BE2C (cell line): ENCODE results near the gene VAPB.

ENCODE experiments used
- DNase-seq: peaks from one replicate; pipeline ENCODE4 v3.0.0-alpha.2; 2020
- H3K27me3 ChIP-seq: fragments of 250-450 bp; sonication (Bioruptor Pico); 2 replicates; pipeline ENCODE4 v1.5.1; 2020; ENCODE audit warnings: mild to moderate bottlenecking
- H3K36me3 ChIP-seq: fragments of 250-450 bp; sonication (Bioruptor Pico); 2 replicates; pipeline ENCODE4 v1.5.1; 2020; ENCODE audit warnings: mild to moderate bottlenecking
- H3K4me1 ChIP-seq: fragments of 250-450 bp; sonication (Bioruptor Pico); 2 replicates; pipeline ENCODE4 v1.5.1; 2020
- H3K4me3 ChIP-seq: 2 replicates; pipeline ENCODE4 v1.5.1; 2011; ENCODE audit warnings: low read depth, low read length
- H3K9me3 ChIP-seq: fragments of 250-450 bp; sonication (Bioruptor Pico); 2 replicates; pipeline ENCODE4 v1.5.1; 2020
- TF ChIP-seq, protein P1 (sequence below): IDR thresholded peaks from 2 replicates; pipeline ENCODE4 v1.5.1; 2012; ENCODE audit warnings: mild to moderate bottlenecking, low read depth, low read length

VAPB gene

DNA sequence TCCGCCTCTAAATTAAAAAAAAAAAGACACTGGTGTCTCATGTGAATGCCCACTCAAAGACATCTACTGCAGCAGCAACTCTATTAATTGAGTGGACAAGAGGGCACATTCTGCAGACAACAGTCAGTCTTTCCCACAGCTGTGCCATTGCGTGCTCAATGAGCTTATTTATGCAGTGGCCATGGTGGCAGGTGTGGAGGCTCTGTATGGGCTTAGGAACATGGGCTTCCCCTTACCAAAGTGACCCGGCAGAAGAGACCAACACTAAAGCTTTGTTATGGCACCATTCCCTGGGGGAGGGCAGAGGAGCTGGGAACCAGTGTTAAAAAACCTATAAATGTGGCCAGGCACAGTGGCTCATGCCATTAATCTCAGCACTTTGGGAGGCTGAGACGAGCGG is 4.2 kb upstream of the VAPB start:
- H3K36me3 ChIP-seq = peaks cover 4% of the 10 kb centered on the region
- TF ChIP-seq, protein P1, sequence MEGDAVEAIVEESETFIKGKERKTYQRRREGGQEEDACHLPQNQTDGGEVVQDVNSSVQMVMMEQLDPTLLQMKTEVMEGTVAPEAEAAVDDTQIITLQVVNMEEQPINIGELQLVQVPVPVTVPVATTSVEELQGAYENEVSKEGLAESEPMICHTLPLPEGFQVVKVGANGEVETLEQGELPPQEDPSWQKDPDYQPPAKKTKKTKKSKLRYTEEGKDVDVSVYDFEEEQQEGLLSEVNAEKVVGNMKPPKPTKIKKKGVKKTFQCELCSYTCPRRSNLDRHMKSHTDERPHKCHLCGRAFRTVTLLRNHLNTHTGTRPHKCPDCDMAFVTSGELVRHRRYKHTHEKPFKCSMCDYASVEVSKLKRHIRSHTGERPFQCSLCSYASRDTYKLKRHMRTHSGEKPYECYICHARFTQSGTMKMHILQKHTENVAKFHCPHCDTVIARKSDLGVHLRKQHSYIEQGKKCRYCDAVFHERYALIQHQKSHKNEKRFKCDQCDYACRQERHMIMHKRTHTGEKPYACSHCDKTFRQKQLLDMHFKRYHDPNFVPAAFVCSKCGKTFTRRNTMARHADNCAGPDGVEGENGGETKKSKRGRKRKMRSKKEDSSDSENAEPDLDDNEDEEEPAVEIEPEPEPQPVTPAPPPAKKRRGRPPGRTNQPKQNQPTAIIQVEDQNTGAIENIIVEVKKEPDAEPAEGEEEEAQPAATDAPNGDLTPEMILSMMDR = no peak

DNA sequence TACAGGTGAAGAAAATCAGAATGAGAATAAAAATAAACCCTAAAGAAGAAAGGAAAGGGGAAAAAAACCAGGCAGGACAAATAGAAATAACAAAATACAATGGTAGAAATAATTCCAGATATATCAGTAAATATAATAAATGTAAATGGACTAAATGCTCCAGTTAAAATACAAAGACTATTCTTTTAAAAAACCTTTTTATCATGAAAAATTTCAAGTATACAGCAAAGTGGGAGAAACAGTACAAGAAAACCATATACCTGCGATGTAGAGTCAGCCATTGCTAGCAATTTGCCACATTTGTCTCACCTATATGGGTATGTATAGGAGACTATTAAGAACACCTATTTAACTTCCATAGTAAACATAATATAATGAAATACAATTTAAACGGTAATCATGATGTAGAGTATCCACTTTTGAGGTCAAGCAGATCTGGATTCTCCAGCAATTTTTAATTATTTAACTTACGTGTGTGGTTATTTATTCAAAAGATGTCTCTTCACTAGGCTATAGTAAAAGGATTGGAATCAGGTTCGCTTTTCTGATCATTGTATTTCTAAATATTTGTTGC is 914 bp upstream of the VAPB start:
- Histone ChIP-seq H3K27me3 (no peaks in the 10 kb centered on the region), H3K4me3 (no peak overlapping the region; the same call in 1 of the 2 replicates), H3K4me1 (peaks cover 3% of the 10 kb centered on the region; the same call in 1 of the 2 replicates), H3K9me3 (peaks cover 3% of the 10 kb centered on the region; the same call in 1 of the 2 replicates), H3K36me3 (peaks cover 30% of the 10 kb centered on the region)
- TF ChIP-seq, protein P1 = no peak
- DNase-seq = no peak

More for the DNA sequence above, 4.2 kb upstream of the VAPB start:
- H3K4me1 ChIP-seq = peaks cover 1% of the 10 kb centered on the region; the same call in 1 of the 2 replicates
- no peak overlapping the region for H3K4me3 ChIP-seq
- DNase-seq = no peak
- H3K27me3 ChIP-seq = no peaks in the 10 kb centered on the region
- peaks cover 3% of the 10 kb centered on the region; the same call in 1 of the 2 replicates for H3K9me3 ChIP-seq

DNA sequence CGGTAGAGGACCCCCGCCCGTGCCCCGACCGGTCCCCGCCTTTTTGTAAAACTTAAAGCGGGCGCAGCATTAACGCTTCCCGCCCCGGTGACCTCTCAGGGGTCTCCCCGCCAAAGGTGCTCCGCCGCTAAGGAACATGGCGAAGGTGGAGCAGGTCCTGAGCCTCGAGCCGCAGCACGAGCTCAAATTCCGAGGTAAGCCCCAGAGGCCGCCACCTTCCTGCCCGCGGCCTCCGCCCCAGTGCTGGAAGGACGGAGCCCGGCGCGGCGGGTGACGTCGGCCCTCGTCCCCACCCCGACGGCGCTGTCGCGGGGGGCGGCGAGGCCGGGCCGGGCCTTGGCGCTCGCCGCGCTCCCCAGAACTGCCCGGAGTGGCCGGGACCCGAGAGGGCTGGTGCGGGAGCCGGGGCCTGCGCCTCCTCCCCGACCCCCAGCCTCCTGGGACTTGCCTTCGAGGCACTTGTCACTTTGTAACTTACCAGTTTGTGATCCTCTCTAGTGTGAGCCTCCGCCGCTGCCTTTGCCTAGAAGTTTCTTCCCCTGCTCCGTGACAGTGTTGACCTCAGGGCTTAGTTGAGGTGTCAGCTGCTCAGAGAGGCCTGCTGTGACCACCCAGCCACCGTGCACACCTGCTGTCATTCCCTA is 417 bp downstream of the VAPB start:
- peaks cover 6% of the 10 kb centered on the region; the same call in 1 of the 2 replicates for H3K4me1 ChIP-seq
- peak; percentile 39 for DNase-seq
- TF ChIP-seq, protein P1 = no peak
- peaks cover 37% of the 10 kb centered on the region for H3K36me3 ChIP-seq
- peaks cover 3% of the 10 kb centered on the region; the same call in 1 of the 2 replicates for H3K9me3 ChIP-seq
- no peaks in the 10 kb centered on the region for H3K27me3 ChIP-seq
- H3K4me3 ChIP-seq = peak overlapping the region; percentile 72

DNA sequence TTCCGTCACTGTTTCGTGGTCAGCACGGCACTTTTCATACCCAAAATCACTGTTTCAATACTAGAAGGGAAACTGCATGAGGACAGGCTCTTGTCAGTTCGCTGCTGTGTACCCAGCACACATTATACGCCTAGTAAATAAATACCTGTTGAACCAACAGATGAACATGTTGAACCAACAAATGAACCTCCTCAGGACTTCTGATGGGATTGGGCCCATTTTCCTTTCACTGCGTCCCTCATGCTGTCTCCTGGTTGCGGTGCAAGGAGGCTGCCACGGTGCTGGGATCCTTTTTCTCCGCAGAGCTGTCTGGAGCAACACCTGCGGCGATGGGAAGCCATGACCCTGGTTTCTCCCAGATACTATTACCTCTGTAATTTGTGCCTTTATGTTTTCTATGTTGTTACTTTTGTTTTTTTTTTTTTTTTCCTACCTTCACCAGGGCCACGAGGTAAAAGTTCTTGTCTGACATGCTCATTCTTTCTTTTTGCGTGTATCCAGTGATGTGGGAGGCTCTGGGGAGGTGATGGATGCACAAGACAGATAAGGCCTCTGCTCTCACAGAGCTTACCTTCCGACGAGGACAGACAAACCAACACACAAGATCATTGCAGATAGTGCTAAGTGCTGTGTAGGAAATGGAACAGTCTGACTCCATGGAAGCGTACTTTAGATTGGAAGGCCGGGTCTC is 1.1 kb downstream of the VAPB start:
- H3K4me3 ChIP-seq = peak overlapping the region; percentile 72
- peaks cover 9% of the 10 kb centered on the region; the same call in 1 of the 2 replicates for H3K4me1 ChIP-seq
- peaks cover 37% of the 10 kb centered on the region for H3K36me3 ChIP-seq
- H3K27me3 ChIP-seq = no peaks in the 10 kb centered on the region
- H3K9me3 ChIP-seq = peaks cover 3% of the 10 kb centered on the region; the same call in 1 of the 2 replicates
- TF ChIP-seq, protein P1 = no peak
- no peak for DNase-seq

DNA sequence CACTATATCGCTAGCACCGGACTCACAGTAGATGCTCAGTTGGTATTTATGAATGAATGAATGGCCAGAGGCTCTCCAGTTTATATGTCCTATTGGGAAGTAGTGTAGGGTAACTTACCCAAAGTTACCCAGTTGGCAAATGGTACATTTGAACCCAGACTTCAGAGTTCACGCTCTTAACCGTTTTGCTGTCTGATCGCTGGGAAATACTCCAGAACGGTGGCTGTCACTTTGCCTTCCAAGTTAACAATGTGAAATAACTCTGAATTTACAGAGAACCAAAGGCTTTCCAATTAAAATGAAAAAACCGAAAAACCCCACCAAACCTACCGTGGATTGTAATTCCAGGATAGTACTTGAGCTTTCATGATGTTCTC is 1.6 kb downstream of the VAPB start:
- Histone ChIP-seq H3K4me1 (peaks cover 9% of the 10 kb centered on the region; the same call in 1 of the 2 replicates), H3K27me3 (no peaks in the 10 kb centered on the region), H3K4me3 (no peak overlapping the region), H3K36me3 (peaks cover 37% of the 10 kb centered on the region), H3K9me3 (peaks cover 3% of the 10 kb centered on the region; the same call in 1 of the 2 replicates)
- no peak for DNase-seq
- TF ChIP-seq, protein P1 = no peak
